Measurements from ENCODE around the gene ZKSCAN4.

The ZKSCAN4 gene

DNA sequence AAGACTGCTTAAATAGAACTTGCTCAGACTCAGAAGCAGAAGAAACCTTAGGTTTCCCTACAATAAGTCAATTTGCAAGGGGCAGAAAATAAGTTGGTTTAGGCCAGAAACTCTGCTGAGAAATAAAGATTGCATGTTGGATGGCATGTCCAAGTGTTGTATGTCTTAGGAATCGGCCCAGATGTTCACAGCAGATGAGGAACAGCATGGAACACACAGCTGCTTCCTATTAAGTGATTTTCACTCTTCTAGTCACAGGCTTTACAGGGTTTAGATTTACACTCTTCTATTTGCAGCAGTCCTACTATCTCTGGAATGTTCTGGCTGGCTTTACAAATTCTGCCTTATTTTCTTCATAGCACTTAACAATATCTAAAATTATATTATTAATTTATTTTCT, 3.2 kb downstream of the ZKSCAN4 start:
- DNase-seq, result no peak

- DNase-seq, result no peak
Measured at GRCh38 chr6:28245206-28245941, 6.7 kb downstream of the ZKSCAN4 start.

DNA sequence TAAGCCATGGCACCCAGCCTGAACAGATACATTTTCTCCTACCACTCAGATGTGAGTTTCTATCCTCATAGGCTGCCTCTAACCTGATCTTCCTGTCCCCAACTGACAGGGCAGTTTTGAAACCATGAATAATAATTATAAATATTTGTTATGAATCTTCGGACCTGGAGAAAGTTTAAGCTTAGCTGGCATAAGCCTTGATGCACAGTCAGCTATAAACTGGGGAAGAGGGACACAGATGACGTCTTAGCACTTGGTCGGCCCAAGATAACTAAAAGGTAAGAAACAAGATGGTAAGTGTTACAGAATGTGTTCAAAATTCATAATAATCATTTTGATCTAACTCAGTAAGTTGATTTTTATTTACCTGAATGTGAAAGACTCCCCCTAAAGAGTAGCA, 8.1 kb downstream of the ZKSCAN4 start:
- no peak for DNase-seq

DNA sequence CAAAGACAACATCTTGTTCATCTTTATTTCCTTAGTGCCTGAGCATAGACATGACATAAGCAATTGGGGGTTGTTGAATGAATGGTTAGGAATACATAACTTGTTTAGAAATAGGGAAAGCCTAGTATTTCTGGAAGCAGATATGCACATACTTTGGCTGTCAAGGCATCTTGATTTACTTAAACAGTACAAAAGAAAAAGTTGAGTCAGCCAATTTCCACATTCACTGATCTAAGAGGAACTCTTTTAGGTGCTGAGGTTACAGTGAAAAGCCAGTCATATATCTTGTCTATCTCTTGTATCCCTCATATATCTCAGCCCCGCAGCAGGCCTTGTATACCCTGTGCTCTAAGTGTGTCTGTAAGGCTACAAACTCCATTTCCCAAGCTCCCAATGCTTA, 11.6 kb downstream of the ZKSCAN4 start:
- no peak for DNase-seq

GRCh38 chr6:28239636-28240035, 12.4 kb downstream of the ZKSCAN4 start:
- no peak for DNase-seq

DNA sequence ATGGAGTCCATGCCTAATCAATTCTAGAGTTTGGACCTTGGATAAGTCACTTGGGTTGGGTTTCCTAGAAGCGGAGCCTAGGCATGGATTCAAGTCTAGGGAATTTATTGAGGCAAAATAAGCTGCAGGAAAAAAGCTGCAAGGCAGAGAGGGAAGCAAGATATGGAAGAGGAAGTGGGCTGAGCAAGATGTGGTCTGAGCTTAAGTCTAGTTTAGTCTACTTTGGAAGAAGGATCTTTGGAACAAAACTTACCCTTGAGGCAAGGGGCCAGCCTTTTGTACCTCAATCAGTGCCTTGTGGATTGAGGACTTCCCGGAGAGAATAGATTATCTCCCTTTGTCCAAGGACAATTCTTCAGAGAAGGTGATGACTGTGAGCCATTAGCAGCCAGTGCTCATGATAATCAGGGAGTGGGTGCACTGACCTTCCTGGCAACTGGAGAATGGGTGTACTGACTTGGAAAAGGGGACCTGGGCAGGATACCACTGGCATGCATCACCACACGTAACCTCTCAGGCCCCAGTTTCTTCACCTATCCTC, 16.1 kb downstream of the ZKSCAN4 start:
- DNase-seq, result no peak

- no peak for DNase-seq
Measured at GRCh38 chr6:28232785-28233184, 19.3 kb downstream of the ZKSCAN4 start.

DNA sequence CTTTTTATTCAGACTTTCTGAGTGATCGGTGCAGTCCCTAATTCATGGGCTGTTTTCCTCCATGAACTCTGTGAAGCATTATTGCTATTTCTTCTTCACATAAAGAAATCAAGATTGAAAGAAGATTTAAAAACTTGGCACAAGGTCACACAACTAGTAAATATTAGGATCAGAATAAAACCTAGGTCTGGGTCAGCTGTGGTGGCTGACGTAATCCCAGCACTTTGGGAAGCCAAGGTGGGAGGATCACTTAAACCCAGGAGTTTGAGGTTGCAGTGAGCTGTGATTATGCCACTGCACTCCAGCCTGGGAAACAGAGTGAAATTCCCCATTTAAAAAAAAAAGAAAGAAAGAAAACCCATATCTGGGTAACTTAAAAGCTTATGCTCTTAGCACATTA, 25.6 kb downstream of the ZKSCAN4 start:
- DNase-seq, result no peak

GRCh38 chr6:28225056-28225834, 26.8 kb downstream of the ZKSCAN4 start, which contains the start of gene ZSCAN9:
TSS of gene ZSCAN9 (plus strand) at chr6:28225275. CDS start at chr6:28227085, 1,810 bp downstream.
- peak; percentile 60 for DNase-seq

DNA sequence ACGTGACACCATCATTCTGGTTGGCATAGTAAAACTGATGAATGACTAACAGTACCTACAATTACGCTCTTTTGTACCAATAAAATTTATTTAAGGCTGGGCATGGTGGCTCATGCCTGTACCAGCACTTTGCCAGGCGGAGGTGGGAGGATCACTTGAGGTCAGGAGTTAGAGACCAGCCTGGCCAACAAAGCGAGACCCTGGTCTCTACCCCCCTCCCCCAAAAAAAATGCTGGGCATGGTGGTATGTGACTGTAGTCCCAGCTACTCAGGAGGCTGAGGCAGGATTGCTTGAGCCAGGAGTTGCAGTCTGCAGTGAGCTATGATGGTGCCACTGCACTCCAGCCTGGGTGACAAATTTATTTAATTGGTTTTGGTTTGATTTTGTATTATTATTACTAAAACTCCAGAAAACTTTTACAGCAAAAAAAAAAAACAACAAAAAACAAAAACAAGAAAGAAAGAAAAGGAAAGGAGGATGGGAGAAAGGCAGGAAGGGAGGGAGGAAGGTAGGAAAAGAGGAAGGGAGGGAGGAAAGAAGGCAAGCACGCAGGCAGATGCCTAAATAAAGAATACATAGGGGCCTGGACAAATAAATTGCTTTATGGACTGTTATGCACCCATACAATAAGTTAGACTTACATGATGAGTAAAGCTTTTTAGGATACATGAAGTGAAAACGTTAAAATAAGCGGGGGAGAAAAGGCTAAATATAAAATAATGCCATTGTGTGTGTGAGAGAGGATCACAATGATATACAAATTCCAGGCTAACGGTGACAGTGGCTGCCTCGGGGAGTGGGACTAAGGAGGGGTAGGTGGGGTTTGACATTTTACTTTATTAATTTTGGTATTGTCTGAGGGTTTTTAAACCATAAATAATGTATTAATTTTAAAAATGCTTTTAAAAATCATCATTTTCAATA, 27.7 kb downstream of the ZKSCAN4 start:
- no peak for DNase-seq

DNA sequence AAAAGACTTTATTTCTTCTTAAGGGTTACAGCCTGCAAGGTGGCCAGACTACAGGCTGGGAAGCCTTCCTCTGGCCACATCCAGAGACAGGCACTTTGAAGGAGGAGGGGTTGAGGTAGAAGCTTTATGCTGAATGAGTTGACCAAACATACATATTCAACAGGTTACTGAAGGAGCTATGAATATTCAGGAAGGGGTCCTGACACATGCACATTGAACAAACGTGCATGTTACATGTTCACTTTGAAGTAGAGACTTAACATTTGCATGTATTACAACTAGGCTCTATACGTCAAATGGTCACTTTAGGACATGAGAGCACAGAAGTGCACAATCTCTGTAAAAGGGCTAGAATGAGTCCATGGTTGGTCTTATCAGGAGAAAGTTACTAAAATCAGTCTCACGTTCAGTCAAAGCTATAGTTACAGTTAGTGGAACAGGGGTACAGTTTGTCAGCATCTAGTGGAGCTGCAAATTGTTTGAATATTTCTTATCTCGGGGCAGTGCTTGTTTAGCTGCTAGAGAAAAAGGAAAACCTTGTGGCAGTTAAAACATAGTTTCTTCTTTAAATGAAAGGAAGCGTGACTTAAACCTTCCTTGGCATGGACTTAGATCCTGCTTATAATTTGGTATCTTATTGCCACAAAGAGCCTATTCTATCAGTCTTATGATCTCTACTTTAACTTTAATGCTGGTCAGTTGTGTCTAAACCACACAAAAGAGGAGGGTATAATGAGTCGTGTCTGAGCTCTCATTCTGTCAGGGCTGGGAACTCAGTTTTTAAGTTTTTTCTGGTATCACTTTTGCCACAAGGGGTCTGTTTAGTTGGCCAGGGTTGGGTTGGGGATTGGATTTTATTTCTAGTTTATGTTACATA, 31.6 kb downstream of the ZKSCAN4 start:
- DNase-seq, result no peak

DNA sequence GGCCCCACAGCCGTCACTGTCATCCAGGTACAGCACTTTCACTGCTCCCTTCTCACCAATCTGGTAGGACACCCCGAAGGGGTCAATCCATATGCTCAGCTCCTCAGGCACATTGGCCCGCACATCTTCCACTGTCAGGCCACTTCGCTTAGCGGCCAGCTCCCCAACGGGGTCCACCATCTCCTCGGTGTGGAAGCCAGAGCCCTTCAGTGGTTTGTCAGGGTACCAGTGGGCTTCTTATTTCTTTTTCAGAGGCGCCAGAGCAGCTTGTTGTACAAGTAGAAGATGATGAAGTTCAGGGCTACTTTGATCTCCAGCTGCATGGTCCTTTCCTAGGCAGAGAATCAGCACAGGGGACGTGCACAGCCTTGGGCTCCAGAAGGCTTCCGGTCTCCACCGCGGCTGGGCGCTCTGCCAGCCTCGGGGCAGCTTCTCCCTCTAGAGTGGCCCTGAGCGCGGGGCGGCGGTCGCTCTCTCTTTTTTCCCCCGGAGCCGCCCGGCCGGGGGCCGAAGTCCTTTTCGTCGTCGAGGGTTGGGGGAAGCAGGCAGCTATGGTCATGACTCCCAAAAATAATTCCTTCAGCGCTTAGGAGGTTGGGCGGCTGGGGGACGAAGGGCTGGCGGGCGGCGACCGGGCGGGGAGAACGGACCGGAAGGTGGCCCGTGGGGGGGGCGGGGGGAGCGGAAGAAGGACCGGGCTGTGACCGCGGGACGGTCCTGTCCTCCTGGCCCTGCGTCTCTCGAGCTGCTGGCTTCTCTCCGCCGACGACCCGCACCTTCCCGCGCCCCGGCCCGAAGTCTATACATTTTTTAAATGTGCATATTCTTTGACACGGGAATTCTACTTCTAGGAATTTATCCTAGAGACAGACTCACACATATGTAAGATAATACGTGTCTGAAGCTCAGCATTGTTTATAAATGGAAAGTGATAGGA, 33.5 kb downstream of the ZKSCAN4 start:
- DNase-seq, result no peak

GRCh38 chr6:28217890-28218289, 34.2 kb downstream of the ZKSCAN4 start:
- DNase-seq, result no peak

- DNase-seq, result no peak
Measured at GRCh38 chr6:28215425-28215824, 36.6 kb downstream of the ZKSCAN4 start.

DNA sequence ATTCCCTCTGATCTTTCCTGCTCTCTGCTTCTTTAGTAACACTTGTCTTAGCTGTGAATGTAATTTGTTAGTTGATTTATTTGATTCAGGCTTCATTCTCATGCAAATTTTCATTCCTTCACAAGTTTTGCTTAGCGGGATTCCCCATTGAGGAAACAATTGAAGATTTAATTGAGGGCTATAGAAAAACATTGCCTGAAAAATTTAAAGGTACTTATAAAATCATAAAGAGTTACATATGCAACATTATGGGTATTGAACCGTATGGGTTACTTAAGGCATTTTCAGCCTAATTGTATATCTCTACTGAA, 38.9 kb downstream of the ZKSCAN4 start:
- DNase-seq, result no peak

DNA sequence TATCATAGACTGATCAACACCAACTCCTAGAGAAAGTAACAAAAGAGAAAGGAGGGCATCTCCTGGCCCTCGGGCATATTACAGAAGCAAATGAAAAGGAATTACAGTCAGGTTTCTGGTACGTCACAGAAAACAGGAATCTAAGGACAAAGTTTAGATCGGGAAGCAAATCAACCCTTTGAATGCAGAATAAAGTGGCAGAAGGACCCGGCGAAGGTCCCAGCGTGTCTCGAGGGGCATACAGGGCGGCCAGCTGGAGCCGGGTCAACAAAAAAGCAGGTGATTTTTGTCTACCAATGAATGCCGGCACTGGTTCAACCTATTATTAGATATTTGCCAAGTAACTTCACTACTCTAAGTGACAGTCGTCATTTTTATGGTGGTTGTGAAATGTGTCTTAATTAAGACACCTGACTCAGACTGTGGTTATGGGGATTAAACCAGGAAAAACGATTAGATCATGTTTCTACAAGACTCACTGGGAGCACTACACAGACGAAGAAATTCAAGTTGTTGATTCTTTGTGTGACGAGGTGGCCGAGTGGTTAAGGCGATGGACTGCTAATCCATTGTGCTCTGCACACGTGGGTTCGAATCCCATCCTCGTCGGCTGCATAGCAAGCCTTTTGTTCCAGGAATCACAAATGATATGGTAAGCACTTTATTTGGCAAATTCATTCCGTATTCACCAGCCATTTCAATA, 39.4 kb downstream of the ZKSCAN4 start:
- peak; percentile 63 for DNase-seq

GRCh38 chr6:28211840-28212509, 40.1 kb downstream of the ZKSCAN4 start:
- DNase-seq, result no peak

GRCh38 chr6:28209753-28210535, 42.1 kb downstream of the ZKSCAN4 start:
- no peak for DNase-seq

Data from NCI-H1694 (cell line).